CD4-positive, alpha-beta T cell treated with Interleukin-17A for 4 hours (primary cell): ENCODE data around the gene CDKN3.
"Not testable (repeated sequence)": the region's sequence is repeated elsewhere in the genome, so short reads cannot be mapped to it uniquely, and the experiment has no call there.

Source experiments
- DNase-seq: peaks from one replicate; pipeline ENCODE4 v3.0.0-alpha.2; 2020; ENCODE audit warnings: mixed read lengths

The CDKN3 gene

GRCh38 chr14:54456820-54457608 is 60.2 kb downstream of the CDKN3 start:
- DNase-seq: not testable (repeated sequence)

GRCh38 chr14:54457609-54457996 is 60.8 kb downstream of the CDKN3 start:
- DNase-seq: no peak

GRCh38 chr14:54458536-54458935 is 61.7 kb downstream of the CDKN3 start:
- not testable (repeated sequence) for DNase-seq

GRCh38 chr14:54459106-54459505 is 62.3 kb downstream of the CDKN3 start:
- no peak for DNase-seq

- no peak for DNase-seq
Measured at GRCh38 chr14:54462048-54462447, 65.2 kb downstream of the CDKN3 start.

- DNase-seq: no peak
Measured at GRCh38 chr14:54465654-54466053, 68.8 kb downstream of the CDKN3 start.

- DNase-seq: no peak
Measured at GRCh38 chr14:54467280-54467679, 70.5 kb downstream of the CDKN3 start.
